Breast epithelium (tissue), 4 donors: ENCODE results near the gene EPHA6. TPM values are rescaled to one million over a fixed set of nuclear protein-coding genes. Genes with fewer than 3 reads are reported as not detected.

Experiments used
- DNase-seq, 2 donors: peaks; one replicate each; pipeline ENCODE4 v3.0.0-alpha.2; 2019; ENCODE audit warnings: low spot score in 2 of 2
- H3K27ac ChIP-seq, 2 donors: fragments of 200-600 bp; sonication (generic) in 1 of 2; one replicate each; pipeline ENCODE4 v1.5.1; 2016 to 2019; ENCODE audit warnings: mild to moderate bottlenecking in 1 of 2
- H3K27me3 ChIP-seq, 2 donors: fragments of 200-600 bp; sonication (generic) in 1 of 2; one replicate each; pipeline versions ENCODE4 v1.5.1 to v1.6.0; 2017 to 2019; ENCODE audit warnings: control low read depth in 1 of 2, mild to moderate bottlenecking in 1 of 2
- H3K36me3 ChIP-seq: fragments of 200-600 bp; one replicate; pipeline ENCODE4 v1.5.1; 2019
- H3K4me1 ChIP-seq, 2 donors: fragments of 200-600 bp; sonication (generic); one replicate each; pipeline ENCODE4 v1.5.1; 2016 to 2019; ENCODE audit warnings: control low read depth in 1 of 2
- H3K4me3 ChIP-seq, 3 donors: fragments of 200-600 bp; sonication (generic); 1 replicate in 2 of 3; 2 replicates in 1 of 3; pipeline ENCODE4 v1.5.1; 2016 to 2019; ENCODE audit warnings: mild to moderate bottlenecking in 3 of 3, moderate library complexity in 2 of 3
- H3K9me3 ChIP-seq, 2 donors: fragments of 200-600 bp; sonication (generic) in 1 of 2; one replicate each; pipeline ENCODE4 v1.5.1; 2016 to 2019; ENCODE audit warnings: control low read depth in 1 of 2
- POLR2A ChIP-seq: fragments of 450-650 bp; IDR thresholded peaks from one replicate; pipeline ENCODE4 v1.6.1; 2016; ENCODE audit warnings: antibody characterized with exemption, mild to moderate bottlenecking, moderate library complexity
- POLR2AphosphoS5 ChIP-seq, 3 donors: sonication (generic); formaldehyde crosslinking; IDR thresholded peaks; one replicate each; pipeline ENCODE4 v1.6.1; 2017; ENCODE audit warnings: antibody characterized with exemption in 3 of 3
- intact Hi-C: fragments of 100-400 bp; cut with DNase I; formaldehyde crosslinking; loops from one replicate; pipeline ENCODE4 v1.15.1; 2023; ENCODE audit warnings: low total_unique reads
- total RNA-seq, 3 donors: library from RNA; depleted of rRNA; stranded (reverse); fragments of >200 nt; gene quantifications; one replicate each; pipeline ENCODE4 v1.1.0, GENCODE V29; 2016
- TF ChIP-seq, protein P1 (sequence below), 3 donors: fragments of 450-650 bp; IDR thresholded peaks; one replicate each; pipeline ENCODE4 v1.5.1; 2016 to 2017; ENCODE audit warnings: antibody characterized with exemption in 3 of 3, mild to moderate bottlenecking in 3 of 3, moderate library complexity in 3 of 3

The EPHA6 gene
- total RNA-seq, 3 donors from 2014 or later, result 0.98 to 1.4 (median 1.2) TPM

DNA sequence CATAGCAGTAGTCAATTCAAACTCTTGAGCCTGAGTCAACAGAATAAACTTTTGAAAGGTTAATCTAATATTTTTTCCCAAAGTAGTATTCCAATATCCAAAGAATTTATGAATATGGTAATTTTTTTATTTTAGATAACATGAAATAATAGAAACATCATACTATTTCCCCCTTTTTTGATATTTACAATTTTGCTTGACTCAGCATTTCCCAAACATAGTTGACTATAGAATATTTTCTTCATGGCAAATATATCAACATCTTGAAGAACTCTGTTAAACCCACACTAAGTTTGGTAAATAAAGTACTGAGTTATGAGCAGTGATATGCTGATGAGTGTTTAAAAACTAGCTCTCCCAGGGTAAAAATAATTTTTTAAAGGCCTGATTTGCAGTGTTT lies 570.2 kb downstream of the EPHA6 start:
- intact Hi-C loops, result no loop called here
- Histone ChIP-seq H3K36me3 (no peaks in the 10 kb centered on the region), H3K4me3 (no peak overlapping the region), H3K27ac (no peak overlapping the region), H3K4me1 (no peaks in the 10 kb centered on the region), H3K9me3 (peaks cover 10 to 12% of the 10 kb centered on the region in 2 donors), H3K27me3 (no peaks in the 10 kb centered on the region)
- DNase-seq, result no peak
- TF ChIP-seq POLR2AphosphoS5 (IDR thresholded peaks at IDR 0.05), result no peak
- TF ChIP-seq, protein P1, sequence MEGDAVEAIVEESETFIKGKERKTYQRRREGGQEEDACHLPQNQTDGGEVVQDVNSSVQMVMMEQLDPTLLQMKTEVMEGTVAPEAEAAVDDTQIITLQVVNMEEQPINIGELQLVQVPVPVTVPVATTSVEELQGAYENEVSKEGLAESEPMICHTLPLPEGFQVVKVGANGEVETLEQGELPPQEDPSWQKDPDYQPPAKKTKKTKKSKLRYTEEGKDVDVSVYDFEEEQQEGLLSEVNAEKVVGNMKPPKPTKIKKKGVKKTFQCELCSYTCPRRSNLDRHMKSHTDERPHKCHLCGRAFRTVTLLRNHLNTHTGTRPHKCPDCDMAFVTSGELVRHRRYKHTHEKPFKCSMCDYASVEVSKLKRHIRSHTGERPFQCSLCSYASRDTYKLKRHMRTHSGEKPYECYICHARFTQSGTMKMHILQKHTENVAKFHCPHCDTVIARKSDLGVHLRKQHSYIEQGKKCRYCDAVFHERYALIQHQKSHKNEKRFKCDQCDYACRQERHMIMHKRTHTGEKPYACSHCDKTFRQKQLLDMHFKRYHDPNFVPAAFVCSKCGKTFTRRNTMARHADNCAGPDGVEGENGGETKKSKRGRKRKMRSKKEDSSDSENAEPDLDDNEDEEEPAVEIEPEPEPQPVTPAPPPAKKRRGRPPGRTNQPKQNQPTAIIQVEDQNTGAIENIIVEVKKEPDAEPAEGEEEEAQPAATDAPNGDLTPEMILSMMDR (IDR thresholded peaks at IDR 0.05), result no peak
- TF ChIP-seq POLR2A, result no peak

DNA sequence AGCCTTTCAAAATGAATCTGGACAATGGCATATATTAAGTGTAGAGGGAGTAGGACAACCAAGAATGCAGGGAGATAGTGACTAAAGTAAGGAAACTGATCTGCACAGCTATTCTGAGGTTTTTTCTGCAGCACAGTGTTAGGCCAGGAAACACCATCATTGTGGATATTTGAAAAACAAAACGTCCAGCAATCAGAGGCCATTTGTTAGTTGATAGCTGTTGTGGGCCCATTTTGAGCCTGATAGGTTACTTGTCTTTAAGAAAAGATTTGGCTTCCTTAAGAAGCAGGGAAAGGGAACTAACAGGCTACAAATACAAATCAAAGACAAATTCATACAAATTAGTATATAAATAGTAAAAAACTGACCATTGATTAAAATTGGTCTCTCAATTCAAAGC lies 574.4 kb downstream of the EPHA6 start:
- H3K9me3 ChIP-seq, result peaks cover 10 to 12% of the 10 kb centered on the region in 2 donors
- H3K4me1 ChIP-seq, result no peaks in the 10 kb centered on the region
- no peak overlapping the region for H3K27ac ChIP-seq
- no peaks in the 10 kb centered on the region for H3K36me3 ChIP-seq
- no peak for TF ChIP-seq POLR2A
- no peak for TF ChIP-seq POLR2AphosphoS5 (IDR thresholded peaks at IDR 0.05)
- TF ChIP-seq, protein P1 (IDR thresholded peaks at IDR 0.05), result no peak
- intact Hi-C loops, result no loop called here
- no peak for DNase-seq
- H3K4me3 ChIP-seq, result no peak overlapping the region
- no peaks in the 10 kb centered on the region for H3K27me3 ChIP-seq

DNA sequence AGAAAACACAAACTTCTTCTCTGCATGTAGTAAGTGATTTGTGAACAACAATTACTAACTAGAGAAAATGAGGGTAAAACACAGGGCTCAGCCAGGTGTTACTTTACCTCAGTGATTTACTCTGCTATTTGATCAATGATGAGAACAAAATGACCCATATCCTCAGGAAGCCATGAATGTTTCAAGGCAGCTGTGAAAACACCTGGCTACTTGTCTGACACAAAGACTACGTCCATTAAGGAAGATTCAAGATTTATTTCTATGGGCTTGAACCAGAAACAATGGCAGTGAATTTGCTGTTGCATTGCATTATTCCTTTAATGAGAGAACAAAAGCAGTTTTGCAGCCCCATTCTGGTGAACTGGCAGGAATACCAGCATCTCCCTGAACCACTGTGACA lies 575.5 kb downstream of the EPHA6 start:
- H3K4me3 ChIP-seq, result no peak overlapping the region
- no peaks in the 10 kb centered on the region for H3K4me1 ChIP-seq
- peaks cover 10 to 12% of the 10 kb centered on the region in 2 donors for H3K9me3 ChIP-seq
- no peak for DNase-seq
- H3K27ac ChIP-seq, result no peak overlapping the region
- TF ChIP-seq, protein P1 (IDR thresholded peaks at IDR 0.05), result no peak
- TF ChIP-seq POLR2AphosphoS5 (IDR thresholded peaks at IDR 0.05) (no peak), POLR2A (no peak)
- no peaks in the 10 kb centered on the region for H3K36me3 ChIP-seq
- no peaks in the 10 kb centered on the region for H3K27me3 ChIP-seq
- intact Hi-C loops, result no loop called here

DNA sequence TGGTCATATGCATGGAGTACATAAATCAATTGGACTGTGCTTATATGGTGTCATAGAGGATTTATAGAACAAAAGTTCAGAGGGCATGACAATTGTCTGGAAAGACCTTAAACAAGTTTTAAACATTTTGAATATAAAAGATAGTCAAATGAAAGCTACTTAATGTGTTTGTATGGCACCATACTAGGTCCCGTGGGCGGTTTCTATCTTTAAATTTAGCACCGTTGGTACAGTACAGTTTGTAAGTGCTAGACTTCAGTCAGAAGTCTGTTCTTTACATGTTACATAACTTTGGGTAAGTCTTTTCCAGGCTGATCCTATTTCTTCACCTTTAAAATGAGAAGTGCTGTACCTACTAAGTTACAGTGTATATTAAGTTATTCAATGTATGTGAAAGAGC lies 576.8 kb downstream of the EPHA6 start:
- Histone ChIP-seq H3K9me3 (peaks cover 9 to 12% of the 10 kb centered on the region in 2 donors), H3K27me3 (no peaks in the 10 kb centered on the region), H3K4me3 (no peak overlapping the region), H3K36me3 (no peaks in the 10 kb centered on the region), H3K27ac (no peak overlapping the region), H3K4me1 (no peaks in the 10 kb centered on the region)
- no peak for DNase-seq
- TF ChIP-seq, protein P1 (IDR thresholded peaks at IDR 0.05), result no peak
- TF ChIP-seq POLR2AphosphoS5 (IDR thresholded peaks at IDR 0.05) (no peak), POLR2A (no peak)
- intact Hi-C loops, result no loop called here

DNA sequence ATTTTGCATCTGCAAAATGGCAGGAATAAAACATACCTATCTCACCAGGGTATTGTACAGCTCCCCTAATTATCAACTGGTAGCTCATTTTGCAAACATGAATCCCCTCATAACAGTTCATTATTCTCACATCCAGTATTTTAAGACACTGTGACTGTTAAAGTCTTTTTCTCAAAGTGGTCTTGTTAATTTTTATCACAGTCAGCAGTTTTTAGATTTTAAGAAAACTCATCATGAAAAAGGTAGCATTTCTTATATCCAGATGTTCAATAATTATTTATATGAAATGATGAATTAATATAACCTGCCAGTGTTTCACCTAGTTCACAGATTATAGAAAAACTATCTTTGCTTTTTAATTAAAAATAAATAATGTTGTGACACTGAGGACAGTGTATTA lies 595.2 kb downstream of the EPHA6 start:
- no peaks in the 10 kb centered on the region for H3K27me3 ChIP-seq
- no peak for DNase-seq
- H3K27ac ChIP-seq, result no peak overlapping the region
- intact Hi-C loops, result no loop called here
- no peaks in the 10 kb centered on the region for H3K4me1 ChIP-seq
- no peaks in the 10 kb centered on the region for H3K9me3 ChIP-seq
- TF ChIP-seq, protein P1 (IDR thresholded peaks at IDR 0.05), result no peak
- TF ChIP-seq POLR2AphosphoS5 (IDR thresholded peaks at IDR 0.05) (no peak), POLR2A (no peak)
- H3K36me3 ChIP-seq, result no peaks in the 10 kb centered on the region
- no peak overlapping the region for H3K4me3 ChIP-seq
